Loucy (cell line): ENCODE results near the gene SLC15A1.

ENCODE experiments used
- H2AFZ ChIP-seq: fragments of 200-600 bp; sonication (generic); 2 replicates; pipeline ENCODE4 v1.6.0; 2016; ENCODE audit warnings: antibody characterized with exemption, mild to moderate bottlenecking, low read length, moderate library complexity
- H3F3A ChIP-seq: fragments of 200-600 bp; 2 replicates; pipeline ENCODE4 v1.6.0; 2016; ENCODE audit warnings: antibody characterized with exemption, low read depth, mild to moderate bottlenecking
- H3K27me3 ChIP-seq: fragments of 200-600 bp; sonication (generic); 2 replicates; pipeline ENCODE4 v1.6.1; 2014; ENCODE audit warnings: low read length, mild to moderate bottlenecking; ENCODE audit not compliant: insufficient read depth, poor library complexity, severe bottlenecking
- H3K36me3 ChIP-seq: fragments of 200-600 bp; sonication (generic); 2 replicates; pipeline ENCODE4 v1.6.1; 2016; ENCODE audit warnings: low read length; ENCODE audit not compliant: insufficient read depth
- H3K4me1 ChIP-seq: fragments of 200-600 bp; sonication (generic); 2 replicates; pipeline ENCODE4 v1.5.1; 2014; ENCODE audit warnings: low read length, mild to moderate bottlenecking; ENCODE audit not compliant: insufficient read depth, poor library complexity, severe bottlenecking
- H3K4me2 ChIP-seq: fragments of 200-600 bp; sonication (generic); 2 replicates; pipeline ENCODE4 v1.6.0; 2014; ENCODE audit warnings: antibody characterized with exemption, low read length, low read depth, mild to moderate bottlenecking; ENCODE audit not compliant: poor library complexity, severe bottlenecking
- H3K4me3 ChIP-seq: fragments of 200-600 bp; sonication (generic); 2 replicates; pipeline ENCODE4 v1.5.1; 2014; ENCODE audit warnings: low read length, mild to moderate bottlenecking, mixed read lengths; ENCODE audit not compliant: poor library complexity, severe bottlenecking
- H3K79me2 ChIP-seq: fragments of 200-600 bp; sonication (generic); 2 replicates; pipeline ENCODE4 v1.6.1; 2014; ENCODE audit warnings: low read length; ENCODE audit not compliant: insufficient read depth
- H3K9ac ChIP-seq: fragments of 200-600 bp; sonication (generic); 2 replicates; pipeline ENCODE4 v1.6.0; 2014; ENCODE audit warnings: mild to moderate bottlenecking, low read depth, low read length, moderate library complexity; ENCODE audit not compliant: poor library complexity, severe bottlenecking
- H3K9me2 ChIP-seq: fragments of 200-600 bp; sonication (generic); replicated peaks from 2 replicates; pipeline ENCODE4 v1.6.1; 2016; ENCODE audit warnings: low read depth, low read length, mixed read lengths
- H3K9me3 ChIP-seq: fragments of 200-600 bp; sonication (generic); 2 replicates; pipeline ENCODE4 v1.6.1; 2014; ENCODE audit warnings: mild to moderate bottlenecking, antibody characterized with exemption, low read length, low read depth; ENCODE audit not compliant: insufficient read depth
- H4K20me1 ChIP-seq: fragments of 200-600 bp; sonication (generic); 2 replicates; pipeline ENCODE4 v1.6.0; 2014; ENCODE audit warnings: antibody characterized with exemption, low read length, mild to moderate bottlenecking; ENCODE audit not compliant: insufficient read depth, poor library complexity, severe bottlenecking
- CTCF ChIP-seq: fragments of 200-600 bp; sonication (generic); conservative IDR thresholded peaks from 2 replicates; pipeline ENCODE4 v1.5.1; 2014; ENCODE audit warnings: mild to moderate bottlenecking, antibody characterized with exemption, low read length
- EZH2phosphoT487 ChIP-seq: fragments of 200-600 bp; IDR thresholded peaks from 2 replicates; pipeline ENCODE4 v1.6.1; 2018; ENCODE audit warnings: antibody characterized with exemption, mild to moderate bottlenecking, moderate library complexity, borderline replicate concordance

The SLC15A1 gene

GRCh38 chr13:98781905-98782304, 29.4 kb upstream of the SLC15A1 start:
- H3K9me3 ChIP-seq, result no peaks in the 10 kb centered on the region
- H3K9me2 ChIP-seq, result no peaks in the 10 kb centered on the region
- H3K9ac ChIP-seq, result no peak overlapping the region
- no peaks in the 10 kb centered on the region for H4K20me1 ChIP-seq
- H3K27me3 ChIP-seq, result no peaks in the 10 kb centered on the region
- no peak overlapping the region for H2AFZ ChIP-seq
- H3K4me1 ChIP-seq, result no peaks in the 10 kb centered on the region
- H3K36me3 ChIP-seq, result no peaks in the 10 kb centered on the region
- H3K79me2 ChIP-seq, result no peaks in the 10 kb centered on the region
- no peaks in the 10 kb centered on the region for H3F3A ChIP-seq
- no peak overlapping the region for H3K4me3 ChIP-seq
- H3K4me2 ChIP-seq, result no peak overlapping the region
- TF ChIP-seq CTCF (no peak), EZH2phosphoT487 (no peak)

GRCh38 chr13:98781470-98781869, 29.0 kb upstream of the SLC15A1 start:
- no peak overlapping the region for H2AFZ ChIP-seq
- H3F3A ChIP-seq, result no peaks in the 10 kb centered on the region
- H3K79me2 ChIP-seq, result no peaks in the 10 kb centered on the region
- H3K9ac ChIP-seq, result no peak overlapping the region
- no peak overlapping the region for H3K4me2 ChIP-seq
- H3K9me3 ChIP-seq, result no peaks in the 10 kb centered on the region
- H3K4me1 ChIP-seq, result no peaks in the 10 kb centered on the region
- no peaks in the 10 kb centered on the region for H3K9me2 ChIP-seq
- H3K36me3 ChIP-seq, result no peaks in the 10 kb centered on the region
- TF ChIP-seq EZH2phosphoT487, result no peak
- TF ChIP-seq CTCF, result no peak
- no peak overlapping the region for H3K4me3 ChIP-seq
- no peaks in the 10 kb centered on the region for H3K27me3 ChIP-seq
- no peaks in the 10 kb centered on the region for H4K20me1 ChIP-seq

GRCh38 chr13:98781045-98781444, 28.6 kb upstream of the SLC15A1 start:
- H3K4me1 ChIP-seq, result no peaks in the 10 kb centered on the region
- H3K4me2 ChIP-seq, result no peak overlapping the region
- no peaks in the 10 kb centered on the region for H3K36me3 ChIP-seq
- TF ChIP-seq EZH2phosphoT487 (no peak), CTCF (no peak)
- no peaks in the 10 kb centered on the region for H3F3A ChIP-seq
- H4K20me1 ChIP-seq, result no peaks in the 10 kb centered on the region
- H3K9me2 ChIP-seq, result no peaks in the 10 kb centered on the region
- H3K4me3 ChIP-seq, result no peak overlapping the region
- no peaks in the 10 kb centered on the region for H3K79me2 ChIP-seq
- no peaks in the 10 kb centered on the region for H3K27me3 ChIP-seq
- H3K9me3 ChIP-seq, result no peaks in the 10 kb centered on the region
- no peak overlapping the region for H2AFZ ChIP-seq
- H3K9ac ChIP-seq, result no peak overlapping the region
